ENCODE results near the gene CHRNB2.

GRCh38 chr1:154574716-154575115 is 7.1 kb downstream of the CHRNB2 start:
- no peak for TF ChIP-seq CTCF (IDR thresholded peaks at IDR 0.05; ENCODE audit: low read depth, low read length)
- TF ChIP-seq EZH2phosphoT487 (IDR thresholded peaks at IDR 0.05; ENCODE audit: low read depth), result no peak

Data from OCI-LY3 (cell line).